HEK293T (cell line): ENCODE results near the gene NEK1.
"Not testable (repeated sequence)": the region's sequence is repeated elsewhere in the genome, so short reads cannot be mapped to it uniquely, and the experiment has no call there.

Source experiments
- ARNT ChIP-seq: fragments of 450-650 bp; IDR thresholded peaks from 2 replicates; pipeline ENCODE4 v1.6.1; 2017; ENCODE audit warnings: mild to moderate bottlenecking
- BHLHE40 ChIP-seq: fragments of 450-650 bp; IDR thresholded peaks from 2 replicates; pipeline ENCODE4 v1.6.1; 2016; ENCODE audit warnings: mild to moderate bottlenecking, moderate library complexity, borderline replicate concordance
- CTBP1 ChIP-seq: fragments of 450-650 bp; IDR thresholded peaks from 2 replicates; pipeline ENCODE4 v1.6.1; 2016; ENCODE audit warnings: borderline replicate concordance
- ELF4 ChIP-seq: fragments of 450-650 bp; IDR thresholded peaks from 2 replicates; pipeline ENCODE4 v1.6.1; 2017; ENCODE audit warnings: antibody characterized with exemption
- FOXA1 ChIP-seq: fragments of 450-650 bp; IDR thresholded peaks from 2 replicates; pipeline ENCODE4 v1.6.1; 2016; ENCODE audit warnings: mild to moderate bottlenecking
- FOXK2 ChIP-seq: fragments of 450-650 bp; IDR thresholded peaks from 2 replicates; pipeline ENCODE4 v1.6.1; 2016; ENCODE audit warnings: mild to moderate bottlenecking
- HDGF ChIP-seq: fragments of 450-650 bp; IDR thresholded peaks from 2 replicates; pipeline ENCODE4 v1.6.1; 2017; ENCODE audit warnings: antibody characterized with exemption, borderline replicate concordance
- LEF1 ChIP-seq: fragments of 450-650 bp; IDR thresholded peaks from 2 replicates; pipeline ENCODE4 v1.6.1; 2017; ENCODE audit warnings: mild to moderate bottlenecking, borderline replicate concordance
- SP1 ChIP-seq: fragments of 450-650 bp; IDR thresholded peaks from 2 replicates; pipeline ENCODE4 v1.6.1; 2017
- SUZ12 ChIP-seq: fragments of 450-650 bp; IDR thresholded peaks from 2 replicates; pipeline ENCODE4 v1.6.1; 2016; ENCODE audit warnings: mild to moderate bottlenecking
- TARDBP ChIP-seq: fragments of 450-650 bp; IDR thresholded peaks from 2 replicates; pipeline ENCODE4 v1.6.1; 2016
- TF ChIP-seq, protein P1 (sequence below): fragments of 450-650 bp; IDR thresholded peaks from 2 replicates; pipeline ENCODE4 v1.6.1; 2016

DNA sequence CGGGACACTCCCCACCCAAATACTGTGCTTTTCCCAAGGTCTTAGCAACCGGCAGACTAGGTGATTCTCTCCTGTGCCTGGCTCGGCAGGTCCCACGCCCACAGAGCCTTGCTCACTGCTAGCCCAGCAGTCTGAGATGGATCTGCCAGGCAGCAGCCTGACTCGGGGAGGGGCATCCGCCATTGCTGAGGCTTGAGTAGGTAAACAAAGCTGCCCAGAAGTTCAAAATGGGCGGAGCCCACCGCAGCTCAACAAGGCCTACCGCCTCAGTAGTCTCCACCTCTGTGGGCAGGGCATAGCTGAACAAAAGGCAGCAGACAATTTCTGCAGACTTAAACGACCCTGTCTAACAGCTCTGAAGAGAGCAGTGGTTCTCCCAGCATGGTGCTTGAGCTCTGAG, 163.4 kb downstream of the NEK1 start:
- not testable (repeated sequence) for TF ChIP-seq ARNT, TARDBP, SUZ12, LEF1, HDGF, SP1, ELF4, CTBP1, BHLHE40, FOXK2, FOXA1
- TF ChIP-seq, protein P1, sequence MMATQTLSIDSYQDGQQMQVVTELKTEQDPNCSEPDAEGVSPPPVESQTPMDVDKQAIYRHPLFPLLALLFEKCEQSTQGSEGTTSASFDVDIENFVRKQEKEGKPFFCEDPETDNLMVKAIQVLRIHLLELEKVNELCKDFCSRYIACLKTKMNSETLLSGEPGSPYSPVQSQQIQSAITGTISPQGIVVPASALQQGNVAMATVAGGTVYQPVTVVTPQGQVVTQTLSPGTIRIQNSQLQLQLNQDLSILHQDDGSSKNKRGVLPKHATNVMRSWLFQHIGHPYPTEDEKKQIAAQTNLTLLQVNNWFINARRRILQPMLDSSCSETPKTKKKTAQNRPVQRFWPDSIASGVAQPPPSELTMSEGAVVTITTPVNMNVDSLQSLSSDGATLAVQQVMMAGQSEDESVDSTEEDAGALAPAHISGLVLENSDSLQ = not testable (repeated sequence)
